A673 (cell line): Measurements from ENCODE around the gene PROX1. TPM values are rescaled to one million over a fixed set of nuclear protein-coding genes. Genes with fewer than 3 reads are reported as not detected.
A peak's percentile ranks its signal among the peaks of the same experiment; 100 is the strongest.

Source experiments
- BruUV-seq: library from RNA; stranded (reverse); fragments of 400-500 nt; replicated peaks from 2 replicates; lab custom pipeline; 2021; lab: Mats Ljungman, UMichigan
- CTCF ChIA-PET: fragments of 300-600 bp; sonication (Branson Sonifier 250); formaldehyde crosslinking; loops from one replicate; lab custom pipeline; 2022; ENCODE audit warnings: antibody characterized with exemption; lab: Charles Lee
- POLR2A ChIA-PET: fragments of 300-600 bp; sonication (Branson Sonifier 250); formaldehyde crosslinking; loops from one replicate; lab custom pipeline; 2022; ENCODE audit warnings: antibody characterized with exemption; ENCODE audit not compliant: low non-redundant PET; lab: Charles Lee
- DNase-seq: peaks from one replicate; pipeline ENCODE4 v3.0.0-alpha.2; 2015; ENCODE audit warnings: low spot score
- H3K27ac ChIP-seq: fragments of 200-600 bp; sonication (generic); 2 replicates; pipeline ENCODE4 v1.5.1; 2016; ENCODE audit warnings: mixed run types, low read depth, mild to moderate bottlenecking, mixed read lengths, antibody characterized with exemption, low read length; ENCODE audit not compliant: poor library complexity, severe bottlenecking
- H3K27me3 ChIP-seq: fragments of 200-600 bp; sonication (generic); replicated peaks from 2 replicates; pipeline ENCODE4 v1.6.1; 2017; ENCODE audit warnings: mixed run types, low read depth, mild to moderate bottlenecking, mixed read lengths, antibody characterized with exemption, low read length; ENCODE audit not compliant: insufficient read depth, poor library complexity
- H3K36me3 ChIP-seq: fragments of 200-600 bp; sonication (generic); 2 replicates; pipeline ENCODE4 v1.6.1; 2016; ENCODE audit warnings: mixed run types, mild to moderate bottlenecking, mixed read lengths, antibody characterized with exemption, low read length; ENCODE audit not compliant: insufficient read depth, poor library complexity, severe bottlenecking
- H3K4me1 ChIP-seq: fragments of 200-600 bp; sonication (generic); 2 replicates; pipeline ENCODE4 v1.6.1; 2017; ENCODE audit warnings: mixed run types, mild to moderate bottlenecking, mixed read lengths, antibody characterized with exemption, low read length; ENCODE audit not compliant: insufficient read depth, poor library complexity, severe bottlenecking
- H3K4me3 ChIP-seq: fragments of 200-600 bp; sonication (generic); 2 replicates; pipeline ENCODE4 v1.5.1; 2016; ENCODE audit warnings: low read depth, mixed run types, mild to moderate bottlenecking, mixed read lengths, low read length; ENCODE audit not compliant: poor library complexity, severe bottlenecking
- H3K9me3 ChIP-seq: fragments of 200-600 bp; sonication (generic); 2 replicates; pipeline ENCODE4 v1.6.1; 2016; ENCODE audit warnings: mixed run types, low read depth, mild to moderate bottlenecking, mixed read lengths, antibody characterized with exemption, low read length; ENCODE audit not compliant: poor library complexity, severe bottlenecking
- EZH2 ChIP-seq: fragments of 200-600 bp; sonication (generic); IDR thresholded peaks from 2 replicates; pipeline ENCODE4 v1.6.1; 2017; ENCODE audit warnings: borderline replicate concordance, low read depth, mild to moderate bottlenecking, mixed read lengths, antibody characterized with exemption, low read length; ENCODE audit not compliant: poor library complexity, severe bottlenecking
- intact Hi-C: fragments of 100-400 bp; cut with micrococcal nuclease; formaldehyde crosslinking; loops from one replicate; pipeline ENCODE4 v1.10.0; 2022; ENCODE audit not compliant: unreplicated experiment
- total RNA-seq: library from RNA; stranded (reverse); gene quantifications from 2 replicates; pipeline ENCODE4 v1.2.3, GENCODE V29; 2021
- TF ChIP-seq, protein P1 (sequence below): fragments of 300-800, 200-600 bp; sonication (generic); conservative IDR thresholded peaks from 2 replicates; pipeline ENCODE4 v1.5.1; 2017; ENCODE audit warnings: low read depth, mild to moderate bottlenecking, antibody characterized with exemption, low read length, moderate library complexity, mixed read lengths

PROX1 gene
- total RNA-seq, 1 experiment from 2014 or later = not detected

DNA sequence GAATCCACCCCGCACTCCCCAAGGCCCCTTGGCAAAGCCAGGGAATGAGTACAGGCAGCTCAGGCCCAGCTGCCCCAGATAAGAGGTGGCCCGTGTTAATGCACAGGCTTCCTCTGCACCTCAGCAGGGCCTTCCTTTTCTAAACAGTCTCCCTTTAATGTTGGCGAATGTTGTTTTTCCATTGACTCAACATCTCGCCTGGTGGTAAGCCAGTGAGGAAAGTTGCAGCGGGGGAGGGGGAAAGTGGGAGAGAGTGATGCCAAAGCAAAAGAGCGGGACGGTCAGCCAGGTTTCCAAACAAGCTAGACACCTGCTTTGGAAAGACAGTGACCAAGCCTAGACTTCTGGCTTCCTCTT, 10.3 kb upstream of the PROX1 start:
- peaks cover 71% of the 10 kb centered on the region for H3K27me3 ChIP-seq
- peaks cover 8% of the 10 kb centered on the region for H3K4me1 ChIP-seq
- POLR2A ChIA-PET = no interaction called here

DNA sequence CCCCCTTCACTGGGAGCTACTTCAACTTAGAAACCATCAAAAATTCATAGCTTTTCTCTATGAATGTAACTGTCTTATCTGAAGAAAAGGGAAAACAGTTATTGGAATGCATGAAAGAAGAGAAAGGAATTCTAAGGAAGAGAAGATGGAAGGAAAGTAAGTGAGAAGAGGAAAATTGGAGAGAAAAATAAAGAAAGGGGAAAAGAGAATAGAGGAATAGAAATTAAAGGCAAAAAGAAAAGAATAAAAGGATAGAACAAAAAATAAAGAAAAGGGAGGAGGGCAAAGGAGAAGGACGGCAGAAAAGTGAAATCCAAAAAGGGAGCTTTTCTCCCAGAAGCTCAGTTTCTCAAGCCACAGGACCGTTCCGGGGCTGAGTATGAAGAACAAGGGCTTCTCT, 9.9 kb upstream of the PROX1 start:
- no peak for DNase-seq
- H3K27me3 ChIP-seq = peaks cover 76% of the 10 kb centered on the region
- no peak overlapping the region for H3K27ac ChIP-seq
- BruUV-seq = no TSS peak
- H3K4me1 ChIP-seq = peaks cover 8% of the 10 kb centered on the region
- POLR2A ChIA-PET = interaction anchor here (0.5 kb wide), 1 partner anchor 10 kb away, joined by 15 read pairs; the partner anchor contains the start of gene PROX1
- CTCF ChIA-PET = no interaction called here
- intact Hi-C loops = no loop called here
- H3K4me3 ChIP-seq = no peak overlapping the region
- H3K36me3 ChIP-seq = no peaks in the 10 kb centered on the region
- TF ChIP-seq, protein P1, sequence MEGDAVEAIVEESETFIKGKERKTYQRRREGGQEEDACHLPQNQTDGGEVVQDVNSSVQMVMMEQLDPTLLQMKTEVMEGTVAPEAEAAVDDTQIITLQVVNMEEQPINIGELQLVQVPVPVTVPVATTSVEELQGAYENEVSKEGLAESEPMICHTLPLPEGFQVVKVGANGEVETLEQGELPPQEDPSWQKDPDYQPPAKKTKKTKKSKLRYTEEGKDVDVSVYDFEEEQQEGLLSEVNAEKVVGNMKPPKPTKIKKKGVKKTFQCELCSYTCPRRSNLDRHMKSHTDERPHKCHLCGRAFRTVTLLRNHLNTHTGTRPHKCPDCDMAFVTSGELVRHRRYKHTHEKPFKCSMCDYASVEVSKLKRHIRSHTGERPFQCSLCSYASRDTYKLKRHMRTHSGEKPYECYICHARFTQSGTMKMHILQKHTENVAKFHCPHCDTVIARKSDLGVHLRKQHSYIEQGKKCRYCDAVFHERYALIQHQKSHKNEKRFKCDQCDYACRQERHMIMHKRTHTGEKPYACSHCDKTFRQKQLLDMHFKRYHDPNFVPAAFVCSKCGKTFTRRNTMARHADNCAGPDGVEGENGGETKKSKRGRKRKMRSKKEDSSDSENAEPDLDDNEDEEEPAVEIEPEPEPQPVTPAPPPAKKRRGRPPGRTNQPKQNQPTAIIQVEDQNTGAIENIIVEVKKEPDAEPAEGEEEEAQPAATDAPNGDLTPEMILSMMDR = no peak
- TF ChIP-seq EZH2 = no peak
- no peaks in the 10 kb centered on the region for H3K9me3 ChIP-seq

More for the DNA sequence above, 10.3 kb upstream of the PROX1 start:
- TF ChIP-seq EZH2 = no peak
- TF ChIP-seq, protein P1 = no peak
- CTCF ChIA-PET = no interaction called here
- intact Hi-C loops = no loop called here
- no peaks in the 10 kb centered on the region for H3K9me3 ChIP-seq
- H3K4me3 ChIP-seq = no peak overlapping the region
- DNase-seq = no peak
- BruUV-seq = no TSS peak
- no peak overlapping the region for H3K27ac ChIP-seq
- H3K36me3 ChIP-seq = no peaks in the 10 kb centered on the region

DNA sequence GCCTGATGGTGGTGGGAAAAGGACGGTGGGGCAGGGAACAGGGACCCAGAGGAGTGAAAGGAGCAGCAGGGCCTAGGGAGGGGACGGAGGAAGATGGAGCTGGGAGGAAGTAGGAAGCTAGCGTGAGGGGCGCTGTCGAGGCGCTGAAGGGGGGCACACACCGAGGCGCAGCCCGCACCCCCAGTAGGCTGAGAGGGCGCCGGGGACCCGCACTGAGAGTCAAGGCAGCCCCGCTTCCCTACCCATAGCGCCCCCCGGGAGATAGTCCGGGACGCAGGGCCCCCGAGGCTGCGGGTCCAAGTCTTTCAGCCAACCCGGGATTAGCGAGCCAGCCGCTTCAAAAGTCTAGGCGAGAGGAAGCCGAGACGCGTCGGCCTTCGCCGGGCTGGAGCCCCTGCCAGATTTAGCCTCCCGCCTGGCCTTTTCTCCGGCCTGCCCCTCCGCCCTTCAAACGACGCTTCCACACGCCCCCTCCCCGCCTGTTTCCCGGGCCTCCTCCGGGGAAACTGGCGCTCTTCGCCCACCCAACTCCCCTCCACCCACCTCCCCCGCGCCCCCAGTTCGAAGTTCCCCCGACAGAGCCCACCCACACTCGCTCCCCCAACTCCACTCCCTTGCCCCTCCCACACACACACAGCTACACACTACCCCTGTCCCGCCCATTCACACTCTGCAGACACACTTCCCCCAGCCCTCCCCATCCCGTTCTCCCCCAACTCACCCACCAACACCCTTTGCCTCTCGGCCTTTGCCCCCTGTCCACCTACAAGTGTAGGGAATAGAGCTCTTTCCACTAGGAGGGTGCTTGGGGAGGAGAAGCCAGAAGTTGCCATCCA, 7.8 kb upstream of the PROX1 start:
- Histone ChIP-seq H3K4me1 (peaks cover 8% of the 10 kb centered on the region), H3K9me3 (no peaks in the 10 kb centered on the region), H3K27ac (no peak overlapping the region), H3K4me3 (no peak overlapping the region), H3K27me3 (peaks cover 94% of the 10 kb centered on the region), H3K36me3 (no peaks in the 10 kb centered on the region)
- no TSS peak for BruUV-seq
- DNase-seq = no peak
- TF ChIP-seq, protein P1 = 0 out of 2 replicates have a peak, but pooled peaks have one; percentile 15
- TF ChIP-seq EZH2 = no peak
- intact Hi-C loops = loop anchor here (10.0 kb wide), 1 partner anchor 605 kb away; no protein-coding TSS in a partner anchor
- ChIA-PET POLR2A (interaction anchor here (0.6 kb wide), 1 partner anchor 36 kb away, joined by 5 read pairs; no protein-coding TSS in a partner anchor), CTCF (interaction anchor here (0.6 kb wide), 2 partner anchors 34 to 634 kb away, joined by 3 to 12 read pairs; no protein-coding TSS in a partner anchor)
